HepG2 (cell line): ENCODE measurements around the gene FOSB. TPM values are rescaled to one million over a fixed set of nuclear protein-coding genes. Genes with fewer than 3 reads are reported as not detected.

Source experiments
- CENPX ChIP-seq: sonication (generic); formaldehyde crosslinking; IDR thresholded peaks from 2 replicates; pipeline ENCODE4 v1.9.0; 2021; ENCODE audit warnings: mild to moderate bottlenecking, missing genetic modification reagents, moderate library complexity
- DNMT1 ChIP-seq: sonication (generic); formaldehyde crosslinking; IDR thresholded peaks from 2 replicates; pipeline ENCODE4 v1.5.1; 2020; ENCODE audit warnings: mild to moderate bottlenecking, missing genetic modification reagents
- HIVEP1 ChIP-seq: sonication (generic); formaldehyde crosslinking; IDR thresholded peaks from 2 replicates; pipeline ENCODE4 v1.4.0; 2020; ENCODE audit warnings: mild to moderate bottlenecking, missing genetic modification reagents
- JDP2 ChIP-seq: sonication (generic); formaldehyde crosslinking; IDR thresholded peaks from 2 replicates; pipeline ENCODE4 v1.8.1; 2022; ENCODE audit warnings: missing genetic modification reagents, borderline replicate concordance
- JUND ChIP-seq: sonication (generic); formaldehyde crosslinking; IDR thresholded peaks from 2 replicates; pipeline ENCODE4 v1.8.0; 2022; ENCODE audit warnings: mild to moderate bottlenecking, missing genetic modification reagents
- MEIS1 ChIP-seq: sonication (generic); formaldehyde crosslinking; IDR thresholded peaks from 2 replicates; pipeline ENCODE4 v1.9.0; 2021; ENCODE audit warnings: mild to moderate bottlenecking, missing genetic modification reagents, moderate library complexity, borderline replicate concordance
- NFYB ChIP-seq: sonication (generic); formaldehyde crosslinking; IDR thresholded peaks from 2 replicates; pipeline ENCODE4 v1.4.0; 2020; ENCODE audit warnings: missing genetic modification reagents
- REPIN1 ChIP-seq: sonication (generic); formaldehyde crosslinking; IDR thresholded peaks from 2 replicates; pipeline ENCODE4 v1.8.0; 2022; ENCODE audit warnings: missing genetic modification reagents, low read depth, mild to moderate bottlenecking, borderline replicate concordance
- RXRB ChIP-seq: IDR thresholded peaks from 2 replicates; pipeline ENCODE4 v1.6.1; 2016; ENCODE audit warnings: borderline replicate concordance, missing genetic modification reagents, missing compliant biosample characterization
- ZKSCAN1 ChIP-seq: fragments of 150-350 bp; IDR thresholded peaks from 2 replicates; pipeline ENCODE4 v1.6.1; 2014; ENCODE audit warnings: low read length
- ZNF121 ChIP-seq: sonication (generic); formaldehyde crosslinking; IDR thresholded peaks from 2 replicates; pipeline ENCODE4 v1.5.0; 2020; ENCODE audit warnings: mild to moderate bottlenecking, missing genetic modification reagents
- ZNF235 ChIP-seq: sonication (generic); formaldehyde crosslinking; IDR thresholded peaks from 2 replicates; pipeline ENCODE4 v1.8.1; 2023; ENCODE audit warnings: mild to moderate bottlenecking, missing genetic modification reagents, borderline replicate concordance
- ZNF33B ChIP-seq: sonication (generic); formaldehyde crosslinking; IDR thresholded peaks from 2 replicates; pipeline ENCODE4 v1.5.1; 2020; ENCODE audit warnings: mild to moderate bottlenecking, missing genetic modification reagents
- ZSCAN25 ChIP-seq: sonication (generic); formaldehyde crosslinking; IDR thresholded peaks from 2 replicates; pipeline ENCODE4 v1.8.0; 2022; ENCODE audit warnings: mild to moderate bottlenecking, missing genetic modification reagents
- polyA plus RNA-seq, 8 experiments: library from polyadenylated mRNA; depleted of rRNA in 3 of 8; stranded (reverse) in 7 of 8; unstranded in 1 of 8; fragments of >200 nt; fragmentation: Illumina TruSeq in 4 of 8; extraction: Trizol in 4 of 8; gene quantifications; 2 replicates each; pipeline versions ENCODE4 v1.2.1 to v1.2.3, GENCODE V29; 2011 to 2016; ENCODE audit warnings: low read depth in 4 of 8, missing spikeins in 1 of 8, mixed read lengths in 1 of 8; ENCODE audit not compliant: insufficient read depth in 1 of 8
- total RNA-seq, 5 experiments: library from RNA; depleted of rRNA; stranded (reverse); fragments of >200 nt; fragmentation: Illumina TruSeq; extraction: Trizol; gene quantifications; 2 replicates each; pipeline ENCODE4 v1.2.3, GENCODE V29; 2016; ENCODE audit warnings: low read depth in 1 of 5
- TF ChIP-seq, protein P1 (sequence below): sonication (generic); formaldehyde crosslinking; IDR thresholded peaks from 2 replicates; pipeline ENCODE4 v1.4.0; 2020; ENCODE audit warnings: mild to moderate bottlenecking, low read depth, missing genetic modification reagents
- TF ChIP-seq, protein P2 (sequence below): sonication (generic); formaldehyde crosslinking; IDR thresholded peaks from 2 replicates; pipeline ENCODE4 v1.5.1; 2020; ENCODE audit warnings: missing genetic modification reagents, mild to moderate bottlenecking, borderline replicate concordance
- TF ChIP-seq, protein P3 (sequence below): sonication (generic); formaldehyde crosslinking; conservative IDR thresholded peaks from 2 replicates; pipeline ENCODE4 v1.8.0; 2022; ENCODE audit warnings: mild to moderate bottlenecking, moderate library complexity, missing genetic modification reagents
- TF ChIP-seq, protein P4 (sequence below): IDR thresholded peaks from 2 replicates; pipeline ENCODE4 v1.6.1; 2018; ENCODE audit warnings: missing genetic modification reagents, mild to moderate bottlenecking, missing compliant biosample characterization
- TF ChIP-seq, protein P5 (sequence below): sonication (generic); formaldehyde crosslinking; conservative IDR thresholded peaks from 2 replicates; pipeline ENCODE4 v1.4.0; 2020; ENCODE audit warnings: missing genetic modification reagents

The FOSB gene
- total and polyA plus RNA-seq, 2 of the 13 experiments (the other 11 are each of a cell fraction or from before 2014, with no cell fraction given) = 2.8 to 6.0 TPM

DNA sequence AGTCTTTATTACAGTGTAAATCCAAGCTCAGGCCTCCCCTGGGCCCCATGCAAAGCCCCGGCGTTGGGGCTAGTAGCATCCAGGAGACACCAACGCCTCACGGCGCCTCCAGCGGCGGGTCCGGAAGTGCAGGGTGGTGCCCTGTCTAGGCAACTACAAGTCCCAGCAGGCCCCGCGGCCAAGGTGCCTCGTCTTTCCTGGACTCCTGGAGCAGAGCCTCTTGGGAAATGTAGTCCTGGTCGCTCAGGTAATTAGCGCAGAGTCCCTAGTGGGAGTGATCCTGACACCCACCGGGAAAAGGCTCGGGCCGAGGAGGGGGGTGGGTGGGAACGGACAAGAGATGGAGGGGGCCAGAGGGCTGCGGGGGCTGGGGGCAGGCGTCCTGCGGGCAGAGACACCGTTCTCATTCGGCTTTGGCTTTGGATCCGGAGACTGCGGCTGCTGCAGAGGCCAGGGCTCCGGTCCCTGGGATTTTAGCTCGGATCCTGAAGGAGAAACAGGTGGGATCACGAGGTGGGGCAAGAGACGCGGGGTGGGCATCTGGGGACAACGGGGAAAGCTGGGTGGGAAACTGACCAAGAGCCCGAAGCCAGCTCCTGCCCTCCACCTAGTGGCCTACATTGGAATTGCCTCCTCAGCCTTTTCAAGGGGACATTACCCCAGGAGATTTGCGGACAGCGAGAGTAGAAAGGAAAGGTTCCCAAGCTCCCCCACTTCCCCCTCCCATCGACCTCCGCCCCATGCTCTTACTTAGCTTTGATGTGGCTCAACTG is 17.7 kb downstream of the FOSB start (continued):
- TF ChIP-seq, protein P1, sequence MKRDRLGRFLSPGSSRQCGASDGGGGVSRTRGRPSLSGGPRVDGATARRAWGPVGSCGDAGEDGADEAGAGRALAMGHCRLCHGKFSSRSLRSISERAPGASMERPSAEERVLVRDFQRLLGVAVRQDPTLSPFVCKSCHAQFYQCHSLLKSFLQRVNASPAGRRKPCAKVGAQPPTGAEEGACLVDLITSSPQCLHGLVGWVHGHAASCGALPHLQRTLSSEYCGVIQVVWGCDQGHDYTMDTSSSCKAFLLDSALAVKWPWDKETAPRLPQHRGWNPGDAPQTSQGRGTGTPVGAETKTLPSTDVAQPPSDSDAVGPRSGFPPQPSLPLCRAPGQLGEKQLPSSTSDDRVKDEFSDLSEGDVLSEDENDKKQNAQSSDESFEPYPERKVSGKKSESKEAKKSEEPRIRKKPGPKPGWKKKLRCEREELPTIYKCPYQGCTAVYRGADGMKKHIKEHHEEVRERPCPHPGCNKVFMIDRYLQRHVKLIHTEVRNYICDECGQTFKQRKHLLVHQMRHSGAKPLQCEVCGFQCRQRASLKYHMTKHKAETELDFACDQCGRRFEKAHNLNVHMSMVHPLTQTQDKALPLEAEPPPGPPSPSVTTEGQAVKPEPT (CRISPR knock-in tag) = no peak
- no peak for TF ChIP-seq ZNF235 (CRISPR knock-in tag)
- TF ChIP-seq, protein P2, sequence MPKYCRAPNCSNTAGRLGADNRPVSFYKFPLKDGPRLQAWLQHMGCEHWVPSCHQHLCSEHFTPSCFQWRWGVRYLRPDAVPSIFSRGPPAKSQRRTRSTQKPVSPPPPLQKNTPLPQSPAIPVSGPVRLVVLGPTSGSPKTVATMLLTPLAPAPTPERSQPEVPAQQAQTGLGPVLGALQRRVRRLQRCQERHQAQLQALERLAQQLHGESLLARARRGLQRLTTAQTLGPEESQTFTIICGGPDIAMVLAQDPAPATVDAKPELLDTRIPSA (CRISPR knock-in tag) = no peak
- TF ChIP-seq, protein P3, sequence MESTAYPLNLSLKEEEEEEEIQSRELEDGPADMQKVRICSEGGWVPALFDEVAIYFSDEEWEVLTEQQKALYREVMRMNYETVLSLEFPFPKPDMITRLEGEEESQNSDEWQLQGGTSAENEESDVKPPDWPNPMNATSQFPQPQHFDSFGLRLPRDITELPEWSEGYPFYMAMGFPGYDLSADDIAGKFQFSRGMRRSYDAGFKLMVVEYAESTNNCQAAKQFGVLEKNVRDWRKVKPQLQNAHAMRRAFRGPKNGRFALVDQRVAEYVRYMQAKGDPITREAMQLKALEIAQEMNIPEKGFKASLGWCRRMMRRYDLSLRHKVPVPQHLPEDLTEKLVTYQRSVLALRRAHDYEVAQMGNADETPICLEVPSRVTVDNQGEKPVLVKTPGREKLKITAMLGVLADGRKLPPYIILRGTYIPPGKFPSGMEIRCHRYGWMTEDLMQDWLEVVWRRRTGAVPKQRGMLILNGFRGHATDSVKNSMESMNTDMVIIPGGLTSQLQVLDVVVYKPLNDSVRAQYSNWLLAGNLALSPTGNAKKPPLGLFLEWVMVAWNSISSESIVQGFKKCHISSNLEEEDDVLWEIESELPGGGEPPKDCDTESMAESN (CRISPR knock-in tag) = no peak
- no peak for TF ChIP-seq JUND (CRISPR knock-in tag)
- no peak for TF ChIP-seq ZKSCAN1
- no peak for TF ChIP-seq ZNF33B (CRISPR knock-in tag)
- TF ChIP-seq, protein P4, sequence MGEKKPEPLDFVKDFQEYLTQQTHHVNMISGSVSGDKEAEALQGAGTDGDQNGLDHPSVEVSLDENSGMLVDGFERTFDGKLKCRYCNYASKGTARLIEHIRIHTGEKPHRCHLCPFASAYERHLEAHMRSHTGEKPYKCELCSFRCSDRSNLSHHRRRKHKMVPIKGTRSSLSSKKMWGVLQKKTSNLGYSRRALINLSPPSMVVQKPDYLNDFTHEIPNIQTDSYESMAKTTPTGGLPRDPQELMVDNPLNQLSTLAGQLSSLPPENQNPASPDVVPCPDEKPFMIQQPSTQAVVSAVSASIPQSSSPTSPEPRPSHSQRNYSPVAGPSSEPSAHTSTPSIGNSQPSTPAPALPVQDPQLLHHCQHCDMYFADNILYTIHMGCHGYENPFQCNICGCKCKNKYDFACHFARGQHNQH (CRISPR knock-in tag) = no peak
- TF ChIP-seq CENPX = no peak
- no peak for TF ChIP-seq ZNF121 (CRISPR knock-in tag)
- TF ChIP-seq REPIN1 (CRISPR knock-in tag) = no peak; the same call in 1 of the 2 replicates
- no peak for TF ChIP-seq HIVEP1 (CRISPR knock-in tag)
- no peak for TF ChIP-seq JDP2 (CRISPR knock-in tag)
- TF ChIP-seq ZSCAN25 = no peak
- peak; percentile 9; the same call in 1 of the 2 replicates for TF ChIP-seq RXRB (CRISPR knock-in tag)
- no peak for TF ChIP-seq NFYB
- TF ChIP-seq MEIS1 (CRISPR knock-in tag) = no peak
- TF ChIP-seq, protein P5, sequence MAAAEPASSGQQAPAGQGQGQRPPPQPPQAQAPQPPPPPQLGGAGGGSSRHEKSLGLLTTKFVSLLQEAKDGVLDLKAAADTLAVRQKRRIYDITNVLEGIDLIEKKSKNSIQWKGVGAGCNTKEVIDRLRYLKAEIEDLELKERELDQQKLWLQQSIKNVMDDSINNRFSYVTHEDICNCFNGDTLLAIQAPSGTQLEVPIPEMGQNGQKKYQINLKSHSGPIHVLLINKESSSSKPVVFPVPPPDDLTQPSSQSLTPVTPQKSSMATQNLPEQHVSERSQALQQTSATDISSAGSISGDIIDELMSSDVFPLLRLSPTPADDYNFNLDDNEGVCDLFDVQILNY (CRISPR knock-in tag) = no peak
- TF ChIP-seq DNMT1 = no peak
